Measurements from ENCODE around the gene TMBIM4. TPM values are rescaled to one million over a fixed set of nuclear protein-coding genes. Genes with fewer than 3 reads are reported as not detected.
A peak's percentile ranks its signal among the peaks of the same experiment; 100 is the strongest.

The TMBIM4 gene
- total and polyA plus RNA-seq, 7 donors = 77.2 to 200 (median 156) TPM

- peak overlapping the region in 3 of 4 donors; percentile 15 to 48 (median 19) for H3K27ac ChIP-seq
These were observed 15.0 kb downstream of the TMBIM4 start for GRCh38 chr12:66154776-66155175.

DNA sequence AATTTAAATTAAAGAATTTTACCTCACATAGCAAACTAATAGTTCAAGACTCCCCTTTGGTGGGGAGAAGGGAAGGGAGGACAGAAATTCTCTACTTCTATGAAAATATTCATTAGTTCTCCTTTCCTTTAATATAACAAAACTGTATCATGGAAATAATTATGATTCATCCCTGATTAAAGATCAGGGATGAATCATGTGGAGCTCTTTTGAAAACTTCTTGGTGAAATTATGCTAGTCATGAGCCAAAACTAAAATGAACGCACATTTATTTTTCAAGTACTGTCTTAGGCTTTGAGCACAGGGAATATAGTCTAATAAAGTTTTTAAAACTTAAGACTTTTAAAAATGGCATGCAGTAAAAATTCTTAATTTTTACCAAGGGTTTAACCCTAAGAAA is 17.1 kb downstream of the TMBIM4 start:
- H3K27me3 ChIP-seq = no peaks in the 10 kb centered on the region
- no peak overlapping the region for H3K4me3 ChIP-seq
- peaks cover 0 to 40% (median 4%) of the 10 kb centered on the region in 4 donors for H3K36me3 ChIP-seq
- intact Hi-C loops (cut with DNase I) = no loop called here
- no peak for DNase-seq
- H3K9me3 ChIP-seq = no peaks in the 10 kb centered on the region
- TF ChIP-seq EP300 (IDR thresholded peaks at IDR 0.05) (no peak), CTCF (IDR thresholded peaks at IDR 0.05) (no peak), POLR2AphosphoS5 (IDR thresholded peaks at IDR 0.05) (no peak), POLR2A (IDR thresholded peaks at IDR 0.05) (no peak)
- H3K4me1 ChIP-seq = peaks cover 0 to 32% (median 18%) of the 10 kb centered on the region in 4 donors
- peak overlapping the region in 1 of 4 donors; percentile 2 for H3K27ac ChIP-seq
- WGBS, 2 donors = 95 to 97% methylated on average over 1 of the region's 1 CpG

More at GRCh38 chr12:66154776-66155175, 15.0 kb downstream of the TMBIM4 start:
- H3K4me1 ChIP-seq = peaks cover 0 to 32% (median 18%) of the 10 kb centered on the region in 4 donors
- TF ChIP-seq POLR2AphosphoS5 (IDR thresholded peaks at IDR 0.05) (no peak), EP300 (IDR thresholded peaks at IDR 0.05) (no peak), POLR2A (IDR thresholded peaks at IDR 0.05) (no peak), CTCF (IDR thresholded peaks at IDR 0.05) (no peak)
- H3K9me3 ChIP-seq = no peaks in the 10 kb centered on the region
- no peak overlapping the region for H3K4me3 ChIP-seq
- intact Hi-C loops (cut with DNase I) = no loop called here
- H3K36me3 ChIP-seq = peaks cover 0 to 35% (median 5%) of the 10 kb centered on the region in 4 donors
- no peak for DNase-seq
- no peaks in the 10 kb centered on the region for H3K27me3 ChIP-seq

- Histone ChIP-seq H3K36me3 (peaks cover 0 to 58% (median 4%) of the 10 kb centered on the region in 4 donors), H3K9me3 (no peaks in the 10 kb centered on the region), H3K4me1 (peaks cover 0 to 31% (median 11%) of the 10 kb centered on the region in 4 donors), H3K27ac (no peak overlapping the region), H3K4me3 (no peak overlapping the region), H3K27me3 (no peaks in the 10 kb centered on the region)
- WGBS, 2 donors = 46 to 66% methylated on average over 5 of the region's 5 CpGs
- no peak for TF ChIP-seq CTCF (IDR thresholded peaks at IDR 0.05)
- no peak for TF ChIP-seq POLR2AphosphoS5 (IDR thresholded peaks at IDR 0.05)
- no peak for TF ChIP-seq POLR2A (IDR thresholded peaks at IDR 0.05)
- no peak for TF ChIP-seq EP300 (IDR thresholded peaks at IDR 0.05)
- intact Hi-C loops (cut with DNase I) = no loop called here
- DNase-seq = no peak
These were observed 19.9 kb downstream of the TMBIM4 start for GRCh38 chr12:66149702-66150398.

DNA sequence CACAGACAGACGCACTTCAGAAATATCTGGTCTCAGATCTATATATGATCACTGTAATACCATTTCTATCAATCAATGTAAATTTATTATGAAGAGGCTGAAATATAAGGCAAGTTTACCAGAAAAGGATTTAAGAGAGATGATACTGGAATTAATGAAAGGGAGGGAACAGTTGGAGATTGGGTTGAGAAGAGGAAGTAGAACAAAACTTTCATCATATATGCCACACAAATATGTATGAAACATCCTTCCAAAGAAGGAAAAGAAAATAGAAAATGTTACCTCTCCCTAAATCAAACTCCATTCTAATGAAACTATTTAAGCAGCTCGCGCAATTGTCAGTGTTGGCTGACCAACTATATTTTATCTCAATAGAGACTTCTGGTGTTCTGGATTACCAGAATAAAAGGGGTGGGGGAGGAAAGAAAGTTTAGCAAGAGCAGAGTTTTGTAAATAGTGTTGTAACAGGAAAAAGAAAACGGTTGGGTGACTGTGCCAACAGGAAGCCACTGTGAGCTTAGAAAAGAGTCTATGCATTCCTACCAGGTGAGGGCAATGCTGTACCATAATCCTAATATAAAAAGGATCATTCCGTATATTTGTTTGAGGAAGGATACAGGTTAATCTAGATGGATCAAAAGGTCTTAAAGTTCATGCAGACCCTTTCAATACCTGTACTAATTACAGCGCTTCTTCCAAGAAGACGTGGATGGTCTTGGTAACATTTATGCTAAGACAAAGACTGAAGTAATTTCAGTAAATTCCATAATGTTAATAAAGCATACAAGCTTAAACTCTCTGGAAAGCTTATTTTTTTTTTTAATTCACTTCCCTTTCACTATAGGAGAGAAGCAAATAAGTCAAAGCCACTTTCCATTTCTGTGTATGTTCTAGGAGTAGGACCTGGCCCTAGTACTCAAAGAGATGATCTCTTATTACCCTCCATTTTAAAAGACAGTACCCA is 24.7 kb downstream of the TMBIM4 start:
- Histone ChIP-seq H3K9me3 (peaks cover 0 to 3% (median 2%) of the 10 kb centered on the region in 4 donors), H3K27me3 (no peaks in the 10 kb centered on the region), H3K4me3 (no peak overlapping the region), H3K36me3 (peaks cover 0 to 77% (median 5%) of the 10 kb centered on the region in 4 donors), H3K4me1 (peaks cover 0 to 5% (median 0%) of the 10 kb centered on the region in 4 donors), H3K27ac (peak overlapping the region; percentile 15 to 45 (median 18))
- 37 to 40% methylated on average over 7 of the region's 7 CpGs for WGBS, 2 donors
- intact Hi-C loops (cut with DNase I) = no loop called here
- DNase-seq = peak; percentile 69
- TF ChIP-seq EP300 (IDR thresholded peaks at IDR 0.05) = no peak
- TF ChIP-seq CTCF (IDR thresholded peaks at IDR 0.05) = peak; percentile 17 to 51 (median 41)
- no peak for TF ChIP-seq POLR2A (IDR thresholded peaks at IDR 0.05)
- TF ChIP-seq POLR2AphosphoS5 (IDR thresholded peaks at IDR 0.05) = no peak
